GM19328 (cell line): ENCODE data around the gene MACROH2A1.

ENCODE experiments used
- ATAC-seq: cut with Tn5 transposase; IDR thresholded peaks from one replicate; pipeline ENCODE4 v1.9.1; 2021; ENCODE audit warnings: mild to moderate bottlenecking, moderate library complexity; ENCODE audit not compliant: unreplicated experiment

The MACROH2A1 gene

GRCh38 chr5:135296900-135297816 is 101.9 kb downstream of the MACROH2A1 start:
- ATAC-seq = no peak

- no peak for ATAC-seq
These were observed 103.2 kb downstream of the MACROH2A1 start for GRCh38 chr5:135295852-135296251.

- ATAC-seq = no peak
These were observed 104.2 kb downstream of the MACROH2A1 start for GRCh38 chr5:135294793-135295192.

- ATAC-seq = no peak
These were observed 109.4 kb downstream of the MACROH2A1 start for GRCh38 chr5:135289651-135290050.

GRCh38 chr5:135287551-135287950 is 111.5 kb downstream of the MACROH2A1 start:
- ATAC-seq = no peak
